GM18861 (cell line): ENCODE measurements around the gene PRKAA1.
A peak's percentile ranks its signal among the peaks of the same experiment; 100 is the strongest.

Experiments used
- ATAC-seq: cut with Tn5 transposase; IDR thresholded peaks from one replicate; pipeline ENCODE4 v1.9.1; 2021; ENCODE audit not compliant: unreplicated experiment

PRKAA1 gene

DNA sequence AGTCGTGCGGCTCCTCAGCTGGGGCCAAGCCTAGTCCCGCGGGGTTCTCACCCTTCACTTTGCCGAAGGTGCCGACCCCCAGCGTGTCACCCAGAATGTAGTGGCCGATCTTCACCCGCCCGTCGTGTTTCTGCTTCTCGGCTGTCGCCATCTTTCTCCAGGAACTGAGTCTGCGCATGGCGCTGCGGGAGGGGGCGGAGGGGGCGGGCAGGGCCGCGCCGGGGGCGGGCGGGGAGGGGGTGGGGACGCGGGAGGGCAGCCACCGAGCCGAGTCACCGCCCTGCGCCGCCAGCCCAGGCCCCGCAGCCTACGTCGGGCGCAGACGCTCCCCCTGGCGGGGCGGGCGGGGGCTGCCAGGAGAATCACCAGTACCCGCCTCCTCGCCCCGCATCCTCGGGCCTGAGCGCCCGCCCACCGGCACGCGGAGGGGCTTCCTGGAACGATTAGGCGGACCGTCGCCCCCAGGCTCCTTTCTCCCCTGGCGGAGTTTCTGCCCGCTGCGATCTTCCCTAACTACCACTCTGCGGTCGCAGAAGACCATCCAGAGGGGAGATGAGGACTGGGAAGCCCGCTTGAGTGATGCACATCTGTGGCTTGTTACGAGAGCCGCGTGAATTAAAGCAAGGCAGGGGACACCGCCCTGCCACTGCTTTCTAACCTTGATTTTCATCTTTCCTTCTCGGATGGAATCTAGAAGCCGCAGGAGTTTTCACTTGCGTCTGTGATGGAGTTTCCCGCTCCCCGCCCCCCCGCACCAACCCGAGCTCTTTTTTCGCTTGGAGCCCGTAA lies at the start of gene PRKAA1:
Gene PRKAA1, minus strand, starts transcription at position 363 of the 789 bp plus-strand sequence. Its CDS starts 185 bp downstream, at position 178.
- ATAC-seq = peak; percentile 94

DNA sequence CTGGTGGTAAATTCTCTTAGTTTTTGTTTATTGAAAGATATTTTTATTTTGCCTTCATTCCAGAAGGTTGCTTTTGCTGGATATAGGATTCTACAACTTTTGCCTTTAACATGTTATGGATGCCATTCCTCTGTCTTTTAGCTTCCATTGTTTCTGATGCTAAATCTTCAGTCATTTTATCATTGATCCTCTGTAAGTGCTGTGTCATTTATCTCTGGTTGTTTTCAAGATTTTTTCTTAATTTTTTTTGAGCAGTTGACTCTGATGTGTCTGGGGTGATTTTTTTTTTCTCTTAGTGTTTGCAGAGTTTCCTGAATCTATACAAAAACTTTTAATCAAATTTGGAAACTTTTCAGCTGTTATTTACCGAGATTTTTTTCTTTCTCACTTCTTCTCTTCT lies 49.4 kb upstream of the PRKAA1 start:
- ATAC-seq = no peak

GRCh38 chr5:40846371-40846770 lies 48.2 kb upstream of the PRKAA1 start:
- no peak for ATAC-seq

GRCh38 chr5:40844565-40844964 lies 46.4 kb upstream of the PRKAA1 start:
- no peak for ATAC-seq

- ATAC-seq = no peak
These were observed 44.2 kb upstream of the PRKAA1 start for GRCh38 chr5:40842351-40842750.

DNA sequence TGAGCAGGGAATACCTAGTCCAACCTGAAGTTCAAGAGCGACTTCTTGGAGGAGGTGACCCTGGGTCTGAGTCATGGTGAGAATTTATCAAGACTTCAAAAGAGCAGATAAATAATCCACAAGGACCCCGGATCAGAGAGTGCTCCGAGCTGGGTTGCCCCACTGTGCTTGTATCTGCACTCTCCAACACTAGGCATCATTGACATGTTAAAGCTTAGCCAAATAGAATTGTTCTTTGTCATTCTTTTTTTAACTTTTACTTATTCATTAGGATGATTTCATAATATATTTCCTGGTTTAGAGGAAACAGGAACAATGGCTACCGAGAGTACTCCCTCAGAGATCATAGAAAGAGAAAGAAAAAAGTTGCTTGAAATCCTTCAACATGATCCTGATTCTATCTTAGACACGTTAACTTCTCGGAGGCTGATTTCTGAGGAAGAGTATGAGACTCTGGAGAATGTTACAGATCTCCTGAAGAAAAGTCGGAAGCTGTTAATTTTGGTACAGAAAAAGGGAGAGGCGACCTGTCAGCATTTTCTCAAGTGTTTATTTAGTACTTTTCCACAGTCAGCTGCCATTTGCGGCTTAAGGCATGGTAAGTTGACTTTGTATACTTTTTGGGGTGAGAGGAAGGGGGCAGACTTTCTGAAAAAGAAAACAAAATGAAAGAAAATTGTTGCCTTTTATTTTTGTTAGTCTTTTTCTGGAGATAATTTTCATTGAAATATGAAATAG lies 43.1 kb upstream of the PRKAA1 start, which contains the start of gene CARD6:
Gene CARD6, plus strand, starts transcription at position 300 of the 738 bp plus-strand sequence. Its CDS starts 16 bp downstream, at position 316.
- ATAC-seq = no peak

DNA sequence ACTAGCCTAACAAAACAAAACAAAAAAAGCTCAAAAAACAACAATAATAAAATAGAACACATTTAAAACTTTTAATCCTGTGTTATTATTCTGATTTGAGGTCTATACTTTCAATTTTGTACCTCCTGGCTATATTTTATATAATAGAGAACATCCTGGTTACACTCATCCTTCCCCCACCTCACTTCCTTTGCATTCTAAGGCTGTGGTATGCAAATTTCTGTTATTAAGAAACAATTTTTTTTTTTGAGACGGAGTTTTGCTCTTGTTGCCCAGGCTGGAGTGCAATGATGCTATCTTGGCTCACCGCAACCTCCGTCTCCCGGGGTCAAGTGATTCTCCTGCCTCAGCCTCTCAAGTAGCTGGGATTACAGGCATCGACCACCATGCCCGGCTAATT lies 39.9 kb upstream of the PRKAA1 start:
- no peak for ATAC-seq

DNA sequence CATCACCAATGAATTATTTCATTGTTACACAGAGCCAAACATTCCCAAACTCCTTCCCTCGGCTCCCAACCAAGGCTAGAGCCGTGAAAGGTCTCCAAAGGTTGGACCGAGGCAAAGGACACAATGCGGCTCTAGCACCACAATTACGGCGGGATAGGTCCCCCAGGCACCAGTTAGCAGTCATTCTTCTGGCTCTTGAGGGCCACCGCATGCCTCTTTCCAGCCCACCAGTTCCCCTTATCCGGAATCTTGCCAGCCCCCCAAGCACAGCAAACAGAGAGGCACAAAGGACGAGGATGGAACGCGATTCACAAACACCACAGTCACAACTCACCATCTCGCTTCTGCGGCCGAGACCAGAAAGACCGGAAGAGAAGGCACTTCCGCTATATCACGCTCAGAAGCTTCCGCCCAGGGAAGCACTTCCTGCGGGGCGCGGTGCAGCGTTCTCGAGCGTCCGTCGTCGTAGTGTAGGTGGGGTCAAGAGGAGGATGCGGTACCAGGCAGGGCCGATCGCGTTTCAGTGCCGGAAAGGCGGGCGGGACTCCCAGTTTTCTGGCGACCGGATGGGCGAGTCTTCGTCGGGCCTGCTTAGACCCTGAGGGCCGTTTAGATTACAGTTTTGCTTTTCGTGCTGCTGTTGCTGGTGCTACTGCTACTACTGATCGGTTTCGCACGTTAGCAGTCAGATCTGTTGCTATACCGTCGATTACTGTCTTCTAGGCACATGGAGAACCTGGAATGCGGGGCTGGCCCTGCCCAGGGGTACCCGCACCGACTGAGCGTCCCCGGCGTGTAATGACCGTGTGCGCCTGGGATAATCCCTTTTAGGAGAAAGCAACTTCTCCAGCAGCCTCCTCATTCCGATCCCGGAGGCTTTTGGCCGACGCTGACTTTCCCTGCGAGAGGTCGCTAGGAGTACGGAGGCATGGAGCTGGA lies 36.9 kb upstream of the PRKAA1 start, which contains the start of gene RPL37:
Gene RPL37, minus strand, starts transcription at position 374 of the 939 bp plus-strand sequence. Its CDS starts 37 bp downstream, at position 337.
- peak; percentile 97 for ATAC-seq

DNA sequence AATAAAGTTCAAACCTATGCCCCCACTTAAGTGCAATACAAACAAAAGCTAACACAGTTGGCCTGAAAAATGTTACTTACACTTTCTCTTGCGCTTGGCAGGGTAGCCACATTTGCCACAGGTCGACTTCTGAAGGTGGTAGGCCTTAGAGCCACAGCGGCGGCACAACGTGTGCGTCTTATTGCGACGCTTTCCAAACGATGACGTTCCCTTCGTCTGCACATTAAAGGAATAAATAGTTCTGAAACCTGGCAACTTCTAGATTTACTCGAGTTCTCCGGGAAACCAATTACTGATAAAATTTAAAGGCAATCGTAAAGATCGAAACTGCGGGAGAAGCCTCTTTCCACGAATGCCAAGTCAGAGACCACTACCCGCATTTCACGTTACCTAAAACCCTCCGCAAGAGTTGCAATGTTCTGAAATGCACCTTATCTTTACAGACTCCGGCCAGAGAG lies 36.2 kb upstream of the PRKAA1 start:
- no peak for ATAC-seq

- ATAC-seq = no peak
These were observed 35.6 kb upstream of the PRKAA1 start for GRCh38 chr5:40833712-40834229.

GRCh38 chr5:40832345-40832744 lies 34.2 kb upstream of the PRKAA1 start:
- ATAC-seq = no peak

GRCh38 chr5:40831346-40832210 lies 33.4 kb upstream of the PRKAA1 start:
- ATAC-seq = no peak

DNA sequence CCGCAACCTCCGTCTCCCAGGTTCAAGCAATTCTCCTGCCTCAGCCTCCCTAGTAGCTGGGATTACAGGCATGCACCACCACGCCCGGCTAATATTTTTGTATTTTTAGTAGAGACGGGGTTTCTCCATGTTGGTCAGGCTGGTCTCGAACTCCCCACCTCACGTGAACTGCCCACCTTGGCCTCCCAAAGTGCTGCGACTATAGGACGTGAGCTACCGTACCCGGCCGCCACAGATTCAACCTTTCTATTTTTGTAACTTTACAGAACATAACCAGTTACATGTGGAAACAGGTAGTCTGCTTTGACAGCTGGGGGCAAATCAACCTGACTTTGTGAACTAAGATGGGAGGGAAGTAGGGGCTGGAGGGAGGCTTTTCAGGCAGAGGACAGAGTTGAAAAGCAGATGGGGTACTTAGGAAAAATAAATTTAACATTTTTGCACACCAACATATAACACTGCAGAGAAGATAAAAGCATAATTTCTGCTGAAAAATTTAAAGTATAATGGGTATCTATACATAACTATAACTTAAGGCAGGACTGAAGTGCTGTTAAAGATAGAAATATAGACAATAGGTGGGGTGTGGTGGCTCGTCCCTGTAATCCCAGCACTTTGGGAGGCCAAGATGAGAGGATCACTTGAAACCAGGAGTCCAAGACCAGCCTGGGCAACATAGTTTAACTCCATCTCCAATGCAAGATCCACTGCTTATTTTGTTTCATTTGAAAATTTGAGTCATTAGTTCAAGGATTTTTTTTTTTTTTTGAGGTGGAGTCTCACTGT lies 31.8 kb upstream of the PRKAA1 start:
- no peak for ATAC-seq

- no peak for ATAC-seq
These were observed 30.8 kb upstream of the PRKAA1 start for GRCh38 chr5:40828690-40829661.

DNA sequence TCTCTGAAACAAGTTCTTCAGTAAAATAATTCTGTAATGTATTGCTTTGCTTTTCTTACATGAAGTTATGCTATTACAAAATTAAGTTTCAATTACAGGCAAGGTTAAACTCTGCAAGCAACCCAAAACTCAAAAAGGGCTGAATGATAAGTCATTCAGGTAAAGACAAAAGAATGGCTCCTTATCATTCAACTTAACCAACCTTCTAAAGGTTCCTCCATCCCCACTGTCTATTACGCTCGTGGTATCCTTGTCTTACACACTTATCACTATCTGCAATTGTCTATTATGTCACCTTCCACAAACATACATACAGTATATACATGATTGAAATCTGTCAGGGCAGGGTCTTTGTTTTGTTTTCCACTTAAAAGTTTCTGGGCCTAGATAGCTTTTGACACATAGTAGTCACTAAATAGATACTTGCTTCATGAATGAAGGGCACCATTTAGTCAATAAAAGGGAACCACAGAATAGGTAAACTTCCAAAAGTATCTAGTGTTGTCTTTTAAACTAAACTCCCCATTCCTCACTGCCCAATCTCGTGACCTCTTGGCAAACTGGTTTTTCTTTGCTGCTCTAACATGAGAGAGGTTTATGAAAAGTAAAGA lies 30.0 kb upstream of the PRKAA1 start:
- ATAC-seq = no peak

GRCh38 chr5:40827188-40827977 lies 29.2 kb upstream of the PRKAA1 start:
- ATAC-seq = no peak
